PC-9 (cell line): ENCODE measurements around the gene EPS8L2.

Experiments
- EZH2 ChIP-seq: fragments of 200-600 bp; sonication (generic); IDR thresholded peaks from 2 replicates; pipeline ENCODE4 v1.8.0; 2017; ENCODE audit warnings: antibody characterized with exemption, low read depth
- TF ChIP-seq, protein P1 (sequence below): fragments of 200-600 bp; sonication (generic); conservative IDR thresholded peaks from 2 replicates; pipeline ENCODE4 v1.6.1; 2017; ENCODE audit warnings: mixed run types, antibody characterized with exemption, mild to moderate bottlenecking, moderate library complexity

DNA sequence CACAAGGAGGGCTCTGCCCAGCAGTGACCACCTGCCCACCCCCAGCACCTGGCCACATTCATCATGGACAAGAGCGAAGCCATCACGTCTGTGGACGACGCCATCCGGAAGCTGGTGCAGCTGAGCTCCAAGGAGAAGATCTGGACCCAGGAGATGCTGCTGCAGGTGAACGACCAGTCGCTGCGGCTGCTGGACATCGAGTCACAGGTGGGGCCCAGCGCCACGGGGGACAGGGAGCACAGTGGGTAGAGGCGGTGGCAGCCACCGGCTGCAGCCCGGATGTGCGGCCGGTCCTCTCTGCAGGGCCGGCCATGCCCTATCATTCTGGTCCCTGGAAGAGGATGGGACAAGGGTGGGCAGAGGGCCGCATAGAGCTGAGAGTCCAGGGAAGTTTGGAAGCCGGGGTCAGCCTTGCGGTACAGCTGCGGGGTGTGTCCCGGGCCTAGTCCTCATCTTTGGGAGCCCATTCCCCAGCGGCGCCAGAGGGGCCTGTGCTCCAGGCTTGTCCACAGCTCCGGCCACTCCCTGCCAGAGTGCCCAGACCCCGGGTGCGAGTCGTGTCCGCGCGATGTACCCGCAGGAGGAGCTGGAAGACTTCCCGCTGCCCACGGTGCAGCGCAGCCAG, 14.1 kb downstream of the EPS8L2 start:
- TF ChIP-seq, protein P1, sequence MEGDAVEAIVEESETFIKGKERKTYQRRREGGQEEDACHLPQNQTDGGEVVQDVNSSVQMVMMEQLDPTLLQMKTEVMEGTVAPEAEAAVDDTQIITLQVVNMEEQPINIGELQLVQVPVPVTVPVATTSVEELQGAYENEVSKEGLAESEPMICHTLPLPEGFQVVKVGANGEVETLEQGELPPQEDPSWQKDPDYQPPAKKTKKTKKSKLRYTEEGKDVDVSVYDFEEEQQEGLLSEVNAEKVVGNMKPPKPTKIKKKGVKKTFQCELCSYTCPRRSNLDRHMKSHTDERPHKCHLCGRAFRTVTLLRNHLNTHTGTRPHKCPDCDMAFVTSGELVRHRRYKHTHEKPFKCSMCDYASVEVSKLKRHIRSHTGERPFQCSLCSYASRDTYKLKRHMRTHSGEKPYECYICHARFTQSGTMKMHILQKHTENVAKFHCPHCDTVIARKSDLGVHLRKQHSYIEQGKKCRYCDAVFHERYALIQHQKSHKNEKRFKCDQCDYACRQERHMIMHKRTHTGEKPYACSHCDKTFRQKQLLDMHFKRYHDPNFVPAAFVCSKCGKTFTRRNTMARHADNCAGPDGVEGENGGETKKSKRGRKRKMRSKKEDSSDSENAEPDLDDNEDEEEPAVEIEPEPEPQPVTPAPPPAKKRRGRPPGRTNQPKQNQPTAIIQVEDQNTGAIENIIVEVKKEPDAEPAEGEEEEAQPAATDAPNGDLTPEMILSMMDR: no peak
- TF ChIP-seq EZH2: no peak
